ENCODE results near the gene GIGYF2.

The GIGYF2 gene

GRCh38 chr2:232869138-232870017, 172.2 kb downstream of the GIGYF2 start:
- DNase-seq (ENCODE audit: low read depth), result no peak

GRCh38 chr2:232870018-232870765, 173.1 kb downstream of the GIGYF2 start, which contains the start of gene SNORC:
Gene SNORC, plus strand, starts transcription at chr2:232870264. Its CDS starts 78 bp downstream, at chr2:232870342.
- no peak for DNase-seq (ENCODE audit: low read depth)

- no peak for DNase-seq (ENCODE audit: low read depth)
These were observed 173.7 kb downstream of the GIGYF2 start for GRCh38 chr2:232870766-232871371.

GRCh38 chr2:232871418-232871834, 174.3 kb downstream of the GIGYF2 start:
- DNase-seq (ENCODE audit: low read depth), result no peak

GRCh38 chr2:232871835-232872736, 175.0 kb downstream of the GIGYF2 start:
- no peak for DNase-seq (ENCODE audit: low read depth)

- DNase-seq (ENCODE audit: low read depth), result no peak
These were observed 175.7 kb downstream of the GIGYF2 start for GRCh38 chr2:232872826-232873225.

GRCh38 chr2:232873292-232873908, 176.3 kb downstream of the GIGYF2 start:
- no peak for DNase-seq (ENCODE audit: low read depth)

- no peak for DNase-seq (ENCODE audit: low read depth)
These were observed 176.9 kb downstream of the GIGYF2 start for GRCh38 chr2:232873909-232874641.

GRCh38 chr2:232874677-232875223, 177.6 kb downstream of the GIGYF2 start:
- DNase-seq (ENCODE audit: low read depth), result no peak

- DNase-seq (ENCODE audit: low read depth), result no peak
These were observed 178.4 kb downstream of the GIGYF2 start for GRCh38 chr2:232875256-232876121.

- no peak for DNase-seq (ENCODE audit: low read depth)
These were observed 179.2 kb downstream of the GIGYF2 start for GRCh38 chr2:232876161-232876977.

GRCh38 chr2:232876978-232877441, 179.9 kb downstream of the GIGYF2 start:
- DNase-seq (ENCODE audit: low read depth), result no peak

GRCh38 chr2:232877940-232878511, 180.9 kb downstream of the GIGYF2 start:
- DNase-seq (ENCODE audit: low read depth), result no peak

- no peak for DNase-seq (ENCODE audit: low read depth)
These were observed 181.9 kb downstream of the GIGYF2 start for GRCh38 chr2:232878855-232879617.

GRCh38 chr2:232879618-232880494, 182.7 kb downstream of the GIGYF2 start:
- no peak for DNase-seq (ENCODE audit: low read depth)

All from stimulated activated CD8-positive, alpha-beta memory T cell treated with anti-CD3 and anti-CD28 coated beads, Interleukin-15, amount 100 ng/mL, for 1 hour (primary cell).